ENCODE results near the gene SNHG17. TPM values are rescaled to one million over a fixed set of nuclear protein-coding genes. Genes with fewer than 3 reads are reported as not detected.

SNHG17 gene
- total and polyA plus RNA-seq, 2 of the 4 experiments (the other 2 are of a cell fraction) = 5.4 to 38.2 TPM

- in situ Hi-C loops (cut with MboI; ENCODE audit: low sequenced_read_pairs) (no loop called here), intact Hi-C loops (cut with micrococcal nuclease) (no loop called here), dilution Hi-C loops (cut with HindIII; ENCODE audit: low sequenced_read_pairs, unreplicated experiment) (no loop called here)
- peaks cover 28 to 59% of the 10 kb centered on the region in 2 experiments for H3K79me1 ChIP-seq (ENCODE audit: low read depth in 1 of 2, low read length in 2 of 2)
- no peak overlapping the region for H2AK5ac ChIP-seq (ENCODE audit: low read depth, low read length)
- H3K4me1 ChIP-seq (ENCODE audit: control insufficient read depth, insufficient read depth, low read length) = no peaks in the 10 kb centered on the region; the same call in 1 of the 2 replicates
- CTCF ChIA-PET = no interaction called here
- no peak overlapping the region for H3K4me2 ChIP-seq (ENCODE audit: low read depth, low read length)
- TF ChIP-seq MAFK (IDR thresholded peaks at IDR 0.05; ENCODE audit: low read depth, low read length) = no peak
- no peak for TF ChIP-seq SMC3 (IDR thresholded peaks at IDR 0.05; ENCODE audit: low read depth, low read length)
- TF ChIP-seq POLR2A (IDR thresholded peaks at IDR 0.05; ENCODE audit: low read depth, low read length) = no peak
- no peak for TF ChIP-seq FOS (IDR thresholded peaks at IDR 0.05; ENCODE audit: low read depth, low read length)
- TF ChIP-seq CTCF (conservative IDR thresholded peaks at IDR 0.05; ENCODE audit: low read depth, low read length) = no peak
- no peak for TF ChIP-seq MXI1 (IDR thresholded peaks at IDR 0.05; ENCODE audit: borderline replicate concordance, low read depth, low read length)
- no peak for TF ChIP-seq CEBPB (IDR thresholded peaks at IDR 0.05; ENCODE audit: low read depth, low read length)
- TF ChIP-seq MAZ (IDR thresholded peaks at IDR 0.05; ENCODE audit: borderline replicate concordance, low read depth, low read length) = no peak
- TF ChIP-seq RAD21 (IDR thresholded peaks at IDR 0.05; ENCODE audit: low read length) = no peak
- TF ChIP-seq CHD1 (IDR thresholded peaks at IDR 0.05; ENCODE audit: low read depth, low read length) = no peak
- no peak for TF ChIP-seq ELK1 (IDR thresholded peaks at IDR 0.05; ENCODE audit: borderline replicate concordance, low read depth, low read length)
- H4K20me1 ChIP-seq (ENCODE audit: insufficient read depth, low read length) = peaks cover 59% of the 10 kb centered on the region
- WGBS, 2 experiments (ENCODE audit: extremely low coverage in 2 of 2, insufficient read length in 1 of 2) = 100% methylated on average over 6 of the region's 9 CpGs; no CpG with 5 or more reads in 1 of the 2 experiments
- H2AFZ ChIP-seq (replicated peaks; ENCODE audit: low read length, poor library complexity) = no peak overlapping the region
- ATAC-seq (ENCODE audit: low read depth) = no peak
- H4K8ac ChIP-seq (ENCODE audit: low read depth in 2 of 2, low read length in 2 of 2) = no peak overlapping the region
- H3K9ac ChIP-seq (ENCODE audit: low read depth, low read length) = no peak overlapping the region
- peaks cover 9% of the 10 kb centered on the region for H3K9me1 ChIP-seq (ENCODE audit: insufficient read depth, low read length)
- no peak overlapping the region; the same call in 1 of the 2 replicates for H3K23ac ChIP-seq (ENCODE audit: low read depth, low read length)
- H3K36me3 ChIP-seq (ENCODE audit: control insufficient read depth, insufficient read depth, low read length) = peaks cover 67% of the 10 kb centered on the region
- H2BK20ac ChIP-seq (ENCODE audit: low read depth, low read length) = no peak overlapping the region
- no peak overlapping the region for H2BK15ac ChIP-seq (ENCODE audit: low read depth, low read length)
- H3K9me3 ChIP-seq (ENCODE audit: control insufficient read depth, insufficient read depth, low read length) = no peaks in the 10 kb centered on the region
- H3K27ac ChIP-seq (ENCODE audit: insufficient read depth, low read length) = no peak overlapping the region
- no peak overlapping the region for H4K91ac ChIP-seq (ENCODE audit: insufficient read depth, low read depth, low read length)
- POLR2A ChIA-PET (ENCODE audit: unreplicated experiment) = no interaction called here
- H3K27me3 ChIP-seq (ENCODE audit: control insufficient read depth, insufficient read depth, low read length) = no peaks in the 10 kb centered on the region
- H3K14ac ChIP-seq (replicated peaks; ENCODE audit: low read depth, low read length) = no peak overlapping the region
- H2BK5ac ChIP-seq (ENCODE audit: low read depth, low read length, poor library complexity, severe bottlenecking) = no peak overlapping the region
- no peak overlapping the region for H2BK120ac ChIP-seq (ENCODE audit: low read depth, low read length)
- BruUV-seq (replicated peaks) = no TSS peak
- H4K5ac ChIP-seq (ENCODE audit: low read depth, low read length) = no peak overlapping the region
- no peak overlapping the region for H3K18ac ChIP-seq (ENCODE audit: low read depth, low read length)
- no peak for DNase-seq
- no peak overlapping the region for H2AK9ac ChIP-seq (replicated peaks; ENCODE audit: low read depth, low read length, poor library complexity)
- H3K4me3 ChIP-seq (ENCODE audit: insufficient read depth, low read depth, low read length) = no peak overlapping the region
- H3K56ac ChIP-seq (ENCODE audit: extremely low read depth, insufficient read depth, low read length) = no peak overlapping the region
- no peak overlapping the region for H3K4ac ChIP-seq (ENCODE audit: low read depth, low read length)
These were observed 14.6 kb downstream of the SNHG17 start for GRCh38 chr20:38420388-38421085.
